H1 (cell line): ENCODE data around the gene SYMPK. TPM values are rescaled to one million over a fixed set of nuclear protein-coding genes. Genes with fewer than 3 reads are reported as not detected.

Experiments used
- CTCF ChIA-PET: fragments of 300-600 bp; sonication (Branson Sonifier 250); formaldehyde crosslinking; loops from one replicate; lab custom pipeline; 2021; ENCODE audit not compliant: partially characterized antibody; lab: Charles Lee
- POLR2A ChIA-PET: fragments of 300-600 bp; sonication (Branson Sonifier 250); formaldehyde crosslinking; loops from one replicate; lab custom pipeline; 2021; ENCODE audit warnings: inconsistent platforms; ENCODE audit not compliant: partially characterized antibody; lab: Charles Lee
- DNase-seq, 2 experiments: peaks; one replicate each; pipeline versions ENCODE4 v3.0.0 to v3.0.0-alpha.2; 2010 to 2022; ENCODE audit warnings: low spot score in 2 of 2, low read depth in 1 of 2, mixed read lengths in 1 of 2
- FAIRE-seq: peaks from 2 replicates; lab custom pipeline; 2011; peaks lifted over from hg19 to GRCh38; lab: Jason Lieb, UNC
- H2AFZ ChIP-seq: 2 replicates; pipeline ENCODE4 v1.8.1; 2012; ENCODE audit warnings: low read length, inconsistent platforms
- H2AK5ac ChIP-seq: 2 replicates; pipeline ENCODE4 v1.6.1; 2013; ENCODE audit warnings: low read depth, low read length
- H2BK120ac ChIP-seq: replicated peaks from 2 replicates; pipeline ENCODE3; 2013; ENCODE audit warnings: low read depth, low read length, inconsistent platforms
- H2BK12ac ChIP-seq: 2 replicates; pipeline ENCODE4 v1.6.1; 2013; ENCODE audit warnings: low read depth, low read length
- H2BK15ac ChIP-seq: 2 replicates; pipeline ENCODE4 v1.6.1; 2013; ENCODE audit warnings: low read length
- H2BK20ac ChIP-seq: 2 replicates; pipeline ENCODE4 v1.6.1; 2013; ENCODE audit warnings: low read length
- H2BK5ac ChIP-seq: 2 replicates; pipeline ENCODE4 v1.6.1; 2013; ENCODE audit warnings: low read depth, low read length
- H3K14ac ChIP-seq: 2 replicates; pipeline ENCODE4 v1.6.1; 2013; ENCODE audit warnings: inconsistent platforms; ENCODE audit not compliant: insufficient read length
- H3K18ac ChIP-seq: 2 replicates; pipeline ENCODE4 v1.6.1; 2013; ENCODE audit warnings: low read length; ENCODE audit errors: extremely low read depth
- H3K23ac ChIP-seq: 2 replicates; pipeline ENCODE4 v1.6.1; 2013; ENCODE audit warnings: inconsistent platforms; ENCODE audit not compliant: insufficient read length
- H3K23me2 ChIP-seq: 2 replicates; pipeline ENCODE4 v1.6.1; 2013; ENCODE audit warnings: low read depth, low read length
- H3K27ac ChIP-seq: 2 replicates; pipeline ENCODE4 v1.6.1; 2011; ENCODE audit warnings: low read depth, low read length, inconsistent platforms
- H3K27me3 ChIP-seq, 4 experiments: replicated peaks in 1 of 4; 1 replicate in 1 of 4; 2 replicates in 3 of 4; pipeline versions ENCODE4 v1.6.1 to v1.8.1; 2011 to 2013; ENCODE audit warnings: low read length in 3 of 4, mild to moderate bottlenecking in 3 of 4, inconsistent platforms in 2 of 4, mixed read lengths in 2 of 4, moderate library complexity in 1 of 4; ENCODE audit not compliant: control insufficient read depth in 3 of 4, insufficient read depth in 3 of 4; ENCODE audit errors: extremely low read depth in 1 of 4
- H3K36me3 ChIP-seq, 4 experiments: 2 replicates each; pipeline versions ENCODE4 v1.6.1 to v1.8.1; 2011 to 2013; ENCODE audit warnings: mild to moderate bottlenecking in 4 of 4, low read length in 3 of 4, moderate library complexity in 2 of 4, control low read depth in 1 of 4, inconsistent platforms in 1 of 4; ENCODE audit not compliant: insufficient read depth in 4 of 4, control insufficient read depth in 2 of 4
- H3K4ac ChIP-seq: replicated peaks from 2 replicates; pipeline ENCODE3; 2013; ENCODE audit warnings: low read length, low read depth, mixed read lengths, inconsistent platforms; ENCODE audit not compliant: insufficient read length
- H3K4me1 ChIP-seq, 4 experiments: replicated peaks in 1 of 4; 1 replicate in 1 of 4; 2 replicates in 3 of 4; pipeline versions ENCODE4 v1.6.1 to v1.8.1; 2011 to 2013; ENCODE audit warnings: low read length in 3 of 4, inconsistent platforms in 2 of 4, mixed read lengths in 1 of 4; ENCODE audit not compliant: insufficient read depth in 4 of 4, control insufficient read depth in 3 of 4
- H3K4me2 ChIP-seq, 2 experiments: 2 replicates each; pipeline versions ENCODE4 v1.6.1 to v1.8.1; 2011 to 2013; ENCODE audit warnings: low read depth in 2 of 2, low read length in 2 of 2, control low read depth in 1 of 2, inconsistent platforms in 1 of 2, mild to moderate bottlenecking in 1 of 2; ENCODE audit not compliant: insufficient read depth in 1 of 2
- H3K4me3 ChIP-seq, 4 experiments: fragments of 200-600, 300-600 bp in 1 of 4; sonication (generic), shearing (Covaris generic), sonication (Bioruptor Twin) in 1 of 4; 2 replicates each; pipeline versions ENCODE4 v1.5.1 to v1.8.1; 2011 to 2016; ENCODE audit warnings: low read length in 4 of 4, low read depth in 3 of 4, control low read depth in 2 of 4, inconsistent platforms in 2 of 4, mild to moderate bottlenecking in 2 of 4, mixed read lengths in 1 of 4, moderate library complexity in 1 of 4; ENCODE audit not compliant: insufficient read depth in 2 of 4; ENCODE audit errors: extremely low read depth in 1 of 4
- H3K56ac ChIP-seq: replicated peaks from 2 replicates; pipeline ENCODE3; 2013; ENCODE audit warnings: low read depth, mild to moderate bottlenecking, mixed read lengths, low read length, inconsistent platforms; ENCODE audit not compliant: insufficient read length
- H3K79me1 ChIP-seq: 2 replicates; pipeline ENCODE4 v1.6.1; 2013; ENCODE audit warnings: low read depth, low read length, control low read depth
- H3K79me2 ChIP-seq, 2 experiments: 2 replicates each; pipeline versions ENCODE4 v1.6.1 to v1.8.1; 2012 to 2013; ENCODE audit warnings: low read length in 2 of 2, mild to moderate bottlenecking in 2 of 2, inconsistent platforms in 1 of 2; ENCODE audit not compliant: insufficient read depth in 2 of 2, control insufficient read depth in 1 of 2
- H3K9ac ChIP-seq, 4 experiments: replicated peaks in 1 of 4; 1 replicate in 1 of 4; 2 replicates in 3 of 4; pipeline versions ENCODE4 v1.6.1 to v1.8.1; 2011 to 2013; ENCODE audit warnings: low read depth in 3 of 4, low read length in 3 of 4, control low read depth in 2 of 4, mild to moderate bottlenecking in 2 of 4, moderate library complexity in 2 of 4, inconsistent platforms in 1 of 4; ENCODE audit errors: extremely low read depth in 1 of 4
- H3K9me3 ChIP-seq, 2 experiments: 2 replicates each; pipeline versions ENCODE4 v1.6.1 to v1.8.1; 2012 to 2013; ENCODE audit warnings: mild to moderate bottlenecking in 2 of 2, moderate library complexity in 2 of 2, control low read depth in 1 of 2, inconsistent platforms in 1 of 2, low read depth in 1 of 2, low read length in 1 of 2, mixed read lengths in 1 of 2; ENCODE audit not compliant: insufficient read depth in 2 of 2
- H4K20me1 ChIP-seq, 2 experiments: replicated peaks in 1 of 2; 2 replicates each; pipeline versions ENCODE3 to v1.8.1; 2011 to 2013; ENCODE audit warnings: inconsistent platforms in 2 of 2, low read length in 2 of 2, mild to moderate bottlenecking in 1 of 2; ENCODE audit not compliant: insufficient read depth in 2 of 2, control insufficient read depth in 1 of 2
- H4K5ac ChIP-seq: 2 replicates; pipeline ENCODE4 v1.6.1; 2013; ENCODE audit warnings: low read length, low read depth, mixed read lengths, inconsistent platforms; ENCODE audit not compliant: insufficient read length
- H4K8ac ChIP-seq: 2 replicates; pipeline ENCODE4 v1.8.0; 2013; ENCODE audit warnings: mild to moderate bottlenecking, moderate library complexity, low read length, inconsistent platforms; ENCODE audit not compliant: insufficient read depth; ENCODE audit errors: extremely low read depth
- H4K91ac ChIP-seq: replicated peaks from 2 replicates; pipeline ENCODE3; 2013; ENCODE audit warnings: low read length, mixed read lengths, inconsistent platforms; ENCODE audit not compliant: insufficient read length
- CTBP2 ChIP-seq: IDR thresholded peaks from 2 replicates; pipeline ENCODE4 v1.7.0; 2011; ENCODE audit warnings: borderline replicate concordance, mild to moderate bottlenecking, moderate library complexity, mixed read lengths, low read length; ENCODE audit not compliant: insufficient read depth, insufficient read length
- CTCF ChIP-seq, 3 experiments: IDR thresholded peaks; 1 replicate in 2 of 3; 2 replicates in 1 of 3; pipeline versions ENCODE4 v1.5.1 to v1.6.1; 2011; ENCODE audit warnings: low read length in 3 of 3, mild to moderate bottlenecking in 3 of 3, inconsistent platforms in 2 of 3, low read depth in 1 of 3, moderate library complexity in 1 of 3; ENCODE audit not compliant: insufficient read depth in 1 of 3; ENCODE audit errors: control extremely low read depth in 1 of 3
- EZH2 ChIP-seq: fragments of 200-600 bp; sonication (generic); IDR thresholded peaks from 2 replicates; pipeline ENCODE4 v1.7.1; 2012; ENCODE audit warnings: low read depth, mild to moderate bottlenecking, moderate library complexity, low read length, inconsistent platforms; ENCODE audit not compliant: severe bottlenecking
- GTF2F1 ChIP-seq: IDR thresholded peaks from 2 replicates; pipeline ENCODE4 v1.6.1; 2012; ENCODE audit warnings: low read depth, low read length, improper control_type of control experiment, borderline replicate concordance
- JUN ChIP-seq: IDR thresholded peaks from 2 replicates; pipeline ENCODE4 v1.6.1; 2011; ENCODE audit warnings: low read depth, mild to moderate bottlenecking, improper control_type of control experiment, low read length
- NRF1 ChIP-seq: IDR thresholded peaks from 2 replicates; pipeline ENCODE4 v1.6.1; 2011; ENCODE audit warnings: mild to moderate bottlenecking, low read depth, low read length, improper control_type of control experiment
- SIX5 ChIP-seq: IDR thresholded peaks from 2 replicates; pipeline ENCODE4 v1.6.1; 2011; ENCODE audit warnings: mild to moderate bottlenecking, low read depth, low read length
- SUZ12 ChIP-seq: fragments of 200-600 bp; sonication (generic); IDR thresholded peaks from 2 replicates; pipeline ENCODE4 v1.6.1; 2012; ENCODE audit warnings: mild to moderate bottlenecking, inconsistent platforms, low read length, moderate library complexity, mixed read lengths
- TCF12 ChIP-seq: IDR thresholded peaks from 2 replicates; pipeline ENCODE4 v1.6.1; 2011; ENCODE audit warnings: low read depth, mild to moderate bottlenecking, low read length
- WGBS, 2 experiments: shearing (Covaris generic) in 1 of 2; methylation state at CpG; one replicate each; pipeline versions ENCODE4 v1.1.6 to v1.1.7; 2013 to 2015; ENCODE audit warnings: low lambda C conversion rate in 2 of 2, mixed read lengths in 2 of 2, inconsistent platforms in 1 of 2, low coverage in 1 of 2, missing lambda C conversion rate in 1 of 2; ENCODE audit not compliant: insufficient replicate concordance in 2 of 2, insufficient coverage in 1 of 2, insufficient read length in 1 of 2; ENCODE audit errors: extremely low coverage in 1 of 2, missing lambda C conversion rate in 1 of 2; 5-methylcytosine and 5-hydroxymethylcytosine counted together
- polyA plus RNA-seq, 7 experiments: library from polyadenylated mRNA; depleted of rRNA in 3 of 7; stranded (reverse) in 5 of 7; unstranded in 2 of 7; fragments of >200 nt in 5 of 7; fragments of 200-250 nt in 2 of 7; gene quantifications; 1 replicate in 5 of 7; 2 replicates in 1 of 7; 4 replicates in 1 of 7; pipeline versions ENCODE4 v1.2.1 to v1.2.3, GENCODE V29; 2011 to 2013; ENCODE audit warnings: missing spikeins in 2 of 7, mixed read lengths in 2 of 7
- total RNA-seq: library from RNA; stranded (reverse); fragmentation: NEBNext Ultra II Directional; extraction: Animal tissue kit (Norgen Biotek cat#: 25700); gene quantifications from 2 replicates; pipeline ENCODE4 v1.2.1, GENCODE V29; 2021

SYMPK gene
- total and polyA plus RNA-seq, 2 of the 8 experiments (the other 6 are each of a cell fraction or from before 2014, with no cell fraction given) = 93.6 to 99.5 TPM

- Histone ChIP-seq H3K9ac (no peak overlapping the region), H2AK5ac (no peak overlapping the region), H3K36me3 (peaks cover 4 to 32% (median 18%) of the 10 kb centered on the region in 4 experiments; a peak in 6 of 8 replicates), H2BK12ac (no peak overlapping the region), H3K4ac (no peak overlapping the region), H2BK15ac (no peak overlapping the region), H3K18ac (no peak overlapping the region), H2BK20ac (no peak overlapping the region), H4K5ac (no peak overlapping the region), H3K23ac (no peak overlapping the region), H3K14ac (no peak overlapping the region), H3K79me1 (peaks cover 14% of the 10 kb centered on the region), H3K4me1 (peaks cover 0 to 6% (median 4%) of the 10 kb centered on the region in 4 experiments; a peak in 4 of 7 replicates), H3K23me2 (peaks cover 4% of the 10 kb centered on the region; the same call in 1 of the 2 replicates), H4K91ac (no peak overlapping the region), H3K56ac (no peak overlapping the region), H4K8ac (no peak overlapping the region), H2AFZ (no peak overlapping the region), H3K4me2 (no peak overlapping the region), H3K27me3 (no peaks in the 10 kb centered on the region), H3K27ac (no peak overlapping the region), H2BK120ac (no peak overlapping the region), H3K79me2 (peaks cover 0 to 12% of the 10 kb centered on the region in 2 experiments; a peak in 2 of 4 replicates), H2BK5ac (no peak overlapping the region), H3K9me3 (no peaks in the 10 kb centered on the region), H4K20me1 (peaks cover 6 to 17% of the 10 kb centered on the region in 2 experiments), H3K4me3 (no peak overlapping the region)
- WGBS, 2 experiments = 96% methylated on average over 15 of the region's 15 CpGs; no CpG with 5 or more reads in 1 of the 2 experiments
- ChIA-PET CTCF (interaction anchor here (0.7 to 1.2 kb wide), 4 partner anchors 10 to 492 kb away, joined by 3 to 13 read pairs (median 3); no protein-coding TSS in a partner anchor), POLR2A (interaction anchor here (1.0 to 2.9 kb wide), 6 partner anchors 9 to 29 kb away, joined by 3 to 18 read pairs (median 5); partner anchors contain the start of gene SIX5)
- FAIRE-seq (no peak), DNase-seq (no peak)
- TF ChIP-seq SUZ12 (no peak), EZH2 (no peak), SIX5 (no peak), JUN (no peak), CTBP2 (no peak), TCF12 (no peak), CTCF (IDR thresholded peaks at IDR 0.05; ENCODE audit: control extremely low read depth in 1 of 3, insufficient read depth in 1 of 3, low read depth in 1 of 3, low read length in 3 of 3) (no peak), GTF2F1 (no peak), NRF1 (no peak)
Observed at GRCh38 chr19:45789035-45789786, 73.7 kb downstream of the SYMPK start.
